Measurements from ENCODE around the gene BDKRB2.

- TF ChIP-seq CTCF (IDR thresholded peaks at IDR 0.05) (no peak), POLR2A (IDR thresholded peaks at IDR 0.05) (no peak)
Observed at GRCh38 chr14:96271421-96271762, 66.8 kb downstream of the BDKRB2 start.

All from thyroid gland (tissue), 4 donors.